Lung (tissue), 12 donors: ENCODE results near the gene TMEM50B. TPM values are rescaled to one million over a fixed set of nuclear protein-coding genes. Genes with fewer than 3 reads are reported as not detected.

Experiments
- ATAC-seq: fragments of 200-7000 bp; cut with Tn5 transposase; one replicate; pipeline ENCODE4 v1.9.1; 2020; ENCODE audit warnings: moderate number of reproducible peaks; ENCODE audit not compliant: insufficient read depth, low FRiP score
- DNase-seq, 3 donors: peaks; one replicate each; pipeline ENCODE4 v3.0.0-alpha.2; 2013 to 2017
- H3K27ac ChIP-seq, 2 donors: one replicate each; pipeline ENCODE4 v1.5.1; 2013; ENCODE audit warnings: mild to moderate bottlenecking in 2 of 2, moderate library complexity in 2 of 2, control low read depth in 1 of 2, inconsistent platforms in 1 of 2, low read depth in 1 of 2, low read length in 1 of 2
- H3K27me3 ChIP-seq, 3 donors: one replicate each; pipeline ENCODE4 v1.5.1; 2013; ENCODE audit warnings: low read length in 2 of 3; ENCODE audit not compliant: control insufficient read depth in 3 of 3, insufficient read depth in 3 of 3
- H3K36me3 ChIP-seq, 4 donors: one replicate each; pipeline ENCODE4 v1.5.1; 2013; ENCODE audit warnings: low read length in 4 of 4, mild to moderate bottlenecking in 1 of 4, moderate library complexity in 1 of 4; ENCODE audit not compliant: control insufficient read depth in 4 of 4, insufficient read depth in 4 of 4
- H3K4me1 ChIP-seq, 5 donors: one replicate each; pipeline ENCODE4 v1.5.1; 2013; ENCODE audit warnings: low read length in 5 of 5, mild to moderate bottlenecking in 2 of 5, moderate library complexity in 1 of 5; ENCODE audit not compliant: control insufficient read depth in 5 of 5, insufficient read depth in 5 of 5
- H3K4me3 ChIP-seq: one replicate; pipeline ENCODE4 v1.5.1; 2013; ENCODE audit warnings: mild to moderate bottlenecking, control low read depth, moderate library complexity
- H3K9ac ChIP-seq, 2 donors: one replicate each; pipeline ENCODE4 v1.5.1; 2013; ENCODE audit warnings: low read length in 2 of 2, control low read depth in 1 of 2; ENCODE audit not compliant: insufficient read depth in 1 of 2
- H3K9me3 ChIP-seq, 4 donors: one replicate each; pipeline ENCODE4 v1.5.1; 2013; ENCODE audit warnings: low read length in 3 of 4, mild to moderate bottlenecking in 1 of 4, moderate library complexity in 1 of 4; ENCODE audit not compliant: control insufficient read depth in 4 of 4, insufficient read depth in 3 of 4
- WGBS, 2 donors: extraction: QIAGEN DNeasy Blood & Tissue Kit; methylation state at CpG; one replicate each; pipeline ENCODE4 v1.1.7; 2013; 5-methylcytosine and 5-hydroxymethylcytosine counted together
- polyA plus RNA-seq, 2 donors: library from polyadenylated mRNA; stranded (reverse); fragments of 200-250 nt; gene quantifications; one replicate each; pipeline ENCODE4 v1.2.1, GENCODE V29; 2013
- total RNA-seq, 2 donors: library from RNA; depleted of rRNA in 1 of 2; stranded (reverse); fragments of >200 nt in 1 of 2; gene quantifications; one replicate each; pipeline ENCODE4 v1.2.1, GENCODE V29; 2014 to 2021
- TF ChIP-seq, protein P1 (sequence below): IDR thresholded peaks from 2 replicates; pipeline ENCODE4 v1.5.1; 2012; ENCODE audit warnings: mild to moderate bottlenecking; ENCODE audit errors: control extremely low read depth, extremely low read depth
- donor health status: control.
- donor health status: control.
- donor health status: Bipolar disorder and iron deficiency.
- donor health status: healthy.
- donor health status: DM: yes; HTN: yes; CAD: no.

Gene TMEM50B
- total and polyA plus RNA-seq, 4 donors = 35.4 to 73.6 (median 48.4) TPM

GRCh38 chr21:33441489-33442477, 38.0 kb downstream of the TMEM50B start:
- TF ChIP-seq, protein P1, sequence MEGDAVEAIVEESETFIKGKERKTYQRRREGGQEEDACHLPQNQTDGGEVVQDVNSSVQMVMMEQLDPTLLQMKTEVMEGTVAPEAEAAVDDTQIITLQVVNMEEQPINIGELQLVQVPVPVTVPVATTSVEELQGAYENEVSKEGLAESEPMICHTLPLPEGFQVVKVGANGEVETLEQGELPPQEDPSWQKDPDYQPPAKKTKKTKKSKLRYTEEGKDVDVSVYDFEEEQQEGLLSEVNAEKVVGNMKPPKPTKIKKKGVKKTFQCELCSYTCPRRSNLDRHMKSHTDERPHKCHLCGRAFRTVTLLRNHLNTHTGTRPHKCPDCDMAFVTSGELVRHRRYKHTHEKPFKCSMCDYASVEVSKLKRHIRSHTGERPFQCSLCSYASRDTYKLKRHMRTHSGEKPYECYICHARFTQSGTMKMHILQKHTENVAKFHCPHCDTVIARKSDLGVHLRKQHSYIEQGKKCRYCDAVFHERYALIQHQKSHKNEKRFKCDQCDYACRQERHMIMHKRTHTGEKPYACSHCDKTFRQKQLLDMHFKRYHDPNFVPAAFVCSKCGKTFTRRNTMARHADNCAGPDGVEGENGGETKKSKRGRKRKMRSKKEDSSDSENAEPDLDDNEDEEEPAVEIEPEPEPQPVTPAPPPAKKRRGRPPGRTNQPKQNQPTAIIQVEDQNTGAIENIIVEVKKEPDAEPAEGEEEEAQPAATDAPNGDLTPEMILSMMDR = no peak
- peak; percentile 57 for ATAC-seq
- Histone ChIP-seq H3K9ac (peak overlapping the region in 1 of 2 donors; percentile 33), H3K9me3 (no peaks in the 10 kb centered on the region), H3K4me3 (no peak overlapping the region), H3K36me3 (peaks cover 6 to 15% (median 8%) of the 10 kb centered on the region in 4 donors), H3K4me1 (peaks cover 0 to 28% (median 8%) of the 10 kb centered on the region in 5 donors), H3K27me3 (no peaks in the 10 kb centered on the region), H3K27ac (peak overlapping the region in 1 of 2 donors; percentile 65)
- DNase-seq = peak; percentile 84 to 89 (median 88)
- 58 to 72% methylated on average over 11 of the region's 11 CpGs for WGBS, 2 donors

GRCh38 chr21:33437140-33437539, 42.6 kb downstream of the TMEM50B start:
- ATAC-seq (no peak), DNase-seq (no peak)
- Histone ChIP-seq H3K4me1 (peaks cover 4 to 11% (median 4%) of the 10 kb centered on the region in 5 donors), H3K36me3 (peaks cover 21 to 45% (median 32%) of the 10 kb centered on the region in 4 donors), H3K27ac (no peak overlapping the region), H3K4me3 (no peak overlapping the region), H3K9ac (no peak overlapping the region), H3K27me3 (no peaks in the 10 kb centered on the region), H3K9me3 (no peaks in the 10 kb centered on the region)
- WGBS, 2 donors = 82 to 87% methylated on average over 6 of the region's 6 CpGs
- TF ChIP-seq, protein P1 = no peak

GRCh38 chr21:33434770-33435360, 44.9 kb downstream of the TMEM50B start:
- Histone ChIP-seq H3K4me3 (no peak overlapping the region), H3K9ac (no peak overlapping the region), H3K4me1 (peaks cover 0 to 4% (median 0%) of the 10 kb centered on the region in 5 donors), H3K27ac (peak overlapping the region; percentile 81 to 85), H3K9me3 (no peaks in the 10 kb centered on the region), H3K36me3 (peaks cover 32 to 51% (median 40%) of the 10 kb centered on the region in 4 donors), H3K27me3 (no peaks in the 10 kb centered on the region)
- ATAC-seq = peak; percentile 76
- WGBS, 2 donors = 75 to 77% methylated on average over 5 of the region's 5 CpGs
- DNase-seq = no peak
- TF ChIP-seq, protein P1 = no peak
